Ectodermal cell (in vitro differentiated cells): ENCODE data around the gene CCT7.

ENCODE experiments used
- H3K27ac ChIP-seq: 2 replicates; pipeline ENCODE4 v1.7.0; 2013; ENCODE audit warnings: mild to moderate bottlenecking, low read depth, low read length; ENCODE audit not compliant: insufficient read depth, poor library complexity, severe bottlenecking
- H3K27me3 ChIP-seq: 2 replicates; pipeline ENCODE4 v1.7.0; 2013; ENCODE audit warnings: mild to moderate bottlenecking, low read length; ENCODE audit not compliant: insufficient read depth, control insufficient read depth, poor library complexity, severe bottlenecking
- H3K36me3 ChIP-seq: one replicate; pipeline ENCODE4 v1.7.0; 2013; ENCODE audit warnings: low read length; ENCODE audit not compliant: control insufficient read depth, insufficient read depth
- H3K4me1 ChIP-seq: one replicate; pipeline ENCODE4 v1.7.0; 2013; ENCODE audit warnings: low read length; ENCODE audit not compliant: control insufficient read depth, insufficient read depth
- H3K4me3 ChIP-seq: 2 replicates; pipeline ENCODE4 v1.7.0; 2013; ENCODE audit warnings: low read depth, low read length, control low read depth; ENCODE audit not compliant: insufficient read depth
- H3K9me3 ChIP-seq: 2 replicates; pipeline ENCODE4 v1.7.0; 2013; ENCODE audit warnings: mild to moderate bottlenecking, low read length, moderate library complexity; ENCODE audit not compliant: control insufficient read depth
- WGBS, 2 experiments: methylation state at CpG; one replicate each; pipeline ENCODE4 v1.1.7; 2013; ENCODE audit warnings: missing lambda C conversion rate in 2 of 2; 5-methylcytosine and 5-hydroxymethylcytosine counted together

CCT7 gene

GRCh38 chr2:73293534-73294171 lies 59.5 kb downstream of the CCT7 start, which contains the start of gene EGR4:
EGR4 (minus strand) TSS chr2:73293548; CDS start chr2:73293317, 231 bp downstream.
- Histone ChIP-seq H3K4me1 (peaks cover 15% of the 10 kb centered on the region), H3K27ac (no peak within 1 kb of the TSS), H3K36me3 (no peaks in the 10 kb centered on the region), H3K4me3 (peak within 1 kb of the TSS; percentile 45), H3K27me3 (peaks cover 98% of the 10 kb centered on the region), H3K9me3 (no peaks in the 10 kb centered on the region)
- 0 to 1% methylated on average over 44 to 45 of the region's 45 CpGs for WGBS, 2 experiments

- no peaks in the 10 kb centered on the region for H3K36me3 ChIP-seq
- peaks cover 15% of the 10 kb centered on the region for H3K4me1 ChIP-seq
- no peaks in the 10 kb centered on the region for H3K9me3 ChIP-seq
- H3K4me3 ChIP-seq, result no peak overlapping the region
- 75 to 87% methylated on average over 1 to 2 of the region's 2 CpGs for WGBS, 2 experiments
- H3K27ac ChIP-seq, result no peak overlapping the region
- H3K27me3 ChIP-seq, result peaks cover 93% of the 10 kb centered on the region
These were observed 60.1 kb downstream of the CCT7 start for GRCh38 chr2:73294239-73294638.

- H3K27ac ChIP-seq, result no peak overlapping the region
- peaks cover 84% of the 10 kb centered on the region for H3K27me3 ChIP-seq
- H3K9me3 ChIP-seq, result no peaks in the 10 kb centered on the region
- WGBS, 2 experiments, result 49 to 53% methylated on average over 4 to 5 of the region's 5 CpGs
- H3K36me3 ChIP-seq, result no peaks in the 10 kb centered on the region
- H3K4me3 ChIP-seq, result no peak overlapping the region
- peaks cover 15% of the 10 kb centered on the region for H3K4me1 ChIP-seq
These were observed 61.8 kb downstream of the CCT7 start for GRCh38 chr2:73295751-73296400.

GRCh38 chr2:73297151-73297559 lies 63.0 kb downstream of the CCT7 start:
- Histone ChIP-seq H3K27ac (no peak overlapping the region), H3K4me3 (no peak overlapping the region), H3K27me3 (peaks cover 80% of the 10 kb centered on the region), H3K4me1 (peaks cover 8% of the 10 kb centered on the region), H3K36me3 (no peaks in the 10 kb centered on the region), H3K9me3 (no peaks in the 10 kb centered on the region)
- WGBS, 2 experiments, result 31 to 38% methylated on average over 2 of the region's 2 CpGs

DNA sequence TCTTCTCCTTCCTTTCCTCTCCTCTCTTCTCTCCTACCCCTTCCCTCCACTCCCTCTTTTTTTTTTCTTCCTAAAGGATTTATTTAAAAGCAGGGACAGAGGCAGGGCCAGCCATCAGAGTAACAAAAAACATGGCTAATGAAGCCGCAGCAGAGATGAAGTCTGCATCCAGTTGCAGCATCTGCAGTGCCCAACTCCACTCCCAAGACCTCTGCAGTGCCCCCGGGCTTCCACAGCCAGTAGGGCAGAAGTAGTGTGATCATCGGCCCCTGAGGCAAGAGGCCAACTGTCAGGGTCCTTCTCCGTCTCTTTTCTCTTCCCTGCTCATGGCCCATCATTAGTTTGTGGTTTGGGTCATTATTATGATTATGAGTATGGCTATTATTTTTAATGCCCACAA lies 63.5 kb downstream of the CCT7 start:
- Histone ChIP-seq H3K4me3 (no peak overlapping the region), H3K27me3 (peaks cover 76% of the 10 kb centered on the region), H3K9me3 (no peaks in the 10 kb centered on the region), H3K27ac (no peak overlapping the region), H3K4me1 (peaks cover 4% of the 10 kb centered on the region), H3K36me3 (no peaks in the 10 kb centered on the region)
- 69 to 72% methylated on average over 4 of the region's 4 CpGs for WGBS, 2 experiments

DNA sequence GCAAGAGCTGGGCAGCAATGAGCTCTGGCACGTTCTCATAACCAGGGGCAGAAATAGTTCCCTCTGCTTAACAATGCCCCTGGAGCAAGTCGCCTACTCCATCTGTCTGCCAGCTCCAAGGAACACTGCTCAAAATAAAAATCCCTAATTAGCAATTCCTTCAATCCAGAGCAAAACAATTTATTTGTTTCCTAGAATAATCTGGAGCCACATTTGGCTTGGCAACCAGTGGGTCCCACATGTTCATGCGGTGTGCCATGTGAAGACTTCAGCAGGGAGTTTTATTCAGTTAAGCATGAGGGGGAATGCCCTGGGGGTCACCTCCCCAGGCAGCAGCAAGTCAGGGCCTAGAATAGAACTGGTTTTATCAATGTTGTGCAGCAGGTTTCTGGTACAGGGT lies 66.8 kb downstream of the CCT7 start:
- 79 to 82% methylated on average over 3 of the region's 3 CpGs for WGBS, 2 experiments
- Histone ChIP-seq H3K27me3 (peaks cover 46% of the 10 kb centered on the region), H3K36me3 (no peaks in the 10 kb centered on the region), H3K27ac (no peak overlapping the region), H3K4me1 (no peaks in the 10 kb centered on the region), H3K4me3 (no peak overlapping the region), H3K9me3 (no peaks in the 10 kb centered on the region)

- 78 to 84% methylated on average over 3 of the region's 4 CpGs for WGBS, 2 experiments
- Histone ChIP-seq H3K36me3 (no peaks in the 10 kb centered on the region), H3K4me3 (no peak overlapping the region), H3K27ac (no peak overlapping the region), H3K9me3 (no peaks in the 10 kb centered on the region), H3K27me3 (peaks cover 43% of the 10 kb centered on the region), H3K4me1 (no peaks in the 10 kb centered on the region)
These were observed 67.5 kb downstream of the CCT7 start for GRCh38 chr2:73301636-73302035.
